ENCODE measurements around the gene PCDHGA2.
"Not testable (repeated sequence)": the region's sequence is repeated elsewhere in the genome, so short reads cannot be mapped to it uniquely, and the experiment has no call there.

Gene PCDHGA2

GRCh38 chr5:141346017-141346416, 7.5 kb downstream of the PCDHGA2 start:
- DNase-seq (ENCODE audit: low read depth) = not testable (repeated sequence)

GRCh38 chr5:141349917-141350619, 11.5 kb downstream of the PCDHGA2 start, which contains the start of gene PCDHGB1:
PCDHGB1 (plus strand) TSS chr5:141350099; CDS start chr5:141350261, 162 bp downstream.
- DNase-seq (ENCODE audit: low read depth) = no peak

GRCh38 chr5:141351591-141351990, 13.0 kb downstream of the PCDHGA2 start:
- no peak for DNase-seq (ENCODE audit: low read depth)

- no peak for DNase-seq (ENCODE audit: low read depth)
These were observed 16.4 kb downstream of the PCDHGA2 start, which contains the start of gene PCDHGA4 for GRCh38 chr5:141354900-141355469. PCDHGA4 (plus strand) TSS chr5:141355021; CDS start chr5:141355108, 87 bp downstream.

- no peak for DNase-seq (ENCODE audit: low read depth)
These were observed 17.1 kb downstream of the PCDHGA2 start for GRCh38 chr5:141355641-141356040.

- DNase-seq (ENCODE audit: low read depth) = no peak
These were observed 17.6 kb downstream of the PCDHGA2 start for GRCh38 chr5:141356133-141356532.

GRCh38 chr5:141356950-141357349, 18.4 kb downstream of the PCDHGA2 start:
- no peak for DNase-seq (ENCODE audit: low read depth)

GRCh38 chr5:141359790-141360426, 21.3 kb downstream of the PCDHGA2 start, which contains the start of gene PCDHGB2:
PCDHGB2 (plus strand) TSS chr5:141359994; CDS start chr5:141360136, 142 bp downstream.
- no peak for DNase-seq (ENCODE audit: low read depth)

GRCh38 chr5:141360685-141361084, 22.1 kb downstream of the PCDHGA2 start:
- no peak for DNase-seq (ENCODE audit: low read depth)

- DNase-seq (ENCODE audit: low read depth) = no peak
These were observed 24.2 kb downstream of the PCDHGA2 start for GRCh38 chr5:141362719-141363118.

- DNase-seq (ENCODE audit: low read depth) = no peak
These were observed 25.5 kb downstream of the PCDHGA2 start, which contains the start of gene PCDHGA5 for GRCh38 chr5:141363952-141364660. PCDHGA5 (plus strand) TSS chr5:141364162; CDS start chr5:141364331, 169 bp downstream.

GRCh38 chr5:141366016-141366896, 27.7 kb downstream of the PCDHGA2 start:
- no peak for DNase-seq (ENCODE audit: low read depth)

- DNase-seq (ENCODE audit: low read depth) = no peak
These were observed 31.7 kb downstream of the PCDHGA2 start, which contains the start of gene PCDHGB3 for GRCh38 chr5:141369994-141370848. PCDHGB3 (plus strand) TSS chr5:141370242; CDS start chr5:141370395, 153 bp downstream.

GRCh38 chr5:141371572-141372475, 33.3 kb downstream of the PCDHGA2 start:
- no peak for DNase-seq (ENCODE audit: low read depth)

- no peak for DNase-seq (ENCODE audit: low read depth)
These were observed 35.2 kb downstream of the PCDHGA2 start, which contains the start of gene PCDHGA6 for GRCh38 chr5:141373673-141374317. PCDHGA6 (plus strand) TSS chr5:141373891; CDS start chr5:141374084, 193 bp downstream.

GRCh38 chr5:141374627-141375026, 36.1 kb downstream of the PCDHGA2 start:
- DNase-seq (ENCODE audit: low read depth) = no peak

GRCh38 chr5:141375444-141376155, 37.0 kb downstream of the PCDHGA2 start:
- DNase-seq (ENCODE audit: low read depth) = not testable (repeated sequence)
